ENCODE measurements around the gene CPNE4. TPM values are rescaled to one million over a fixed set of nuclear protein-coding genes. Genes with fewer than 3 reads are reported as not detected.

The CPNE4 gene
- total and polyA plus RNA-seq, 10 donors = 0.03 to 3.1 (median 0.91) TPM; not detected in 2

DNA sequence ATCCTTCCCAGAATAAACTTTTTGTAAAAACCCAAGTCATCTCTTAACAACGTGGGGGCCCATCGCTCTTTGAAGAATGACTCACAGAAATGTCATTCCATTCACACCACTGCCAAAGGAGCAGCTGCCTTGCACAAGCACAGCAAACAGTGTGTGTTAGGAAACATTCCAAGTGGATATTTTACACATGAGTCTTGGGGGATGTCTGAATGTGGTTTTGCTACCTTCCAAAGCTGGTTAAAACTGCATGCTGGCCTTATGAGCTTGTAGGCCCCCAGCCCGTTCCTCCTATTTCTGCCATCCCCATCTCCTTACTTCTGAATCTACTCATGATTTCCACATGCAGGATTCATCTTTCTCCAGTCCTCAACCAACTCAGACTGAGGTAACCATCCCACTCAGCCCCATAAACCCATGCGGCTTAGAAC is 130.8 kb downstream of the CPNE4 start:
- no peaks in the 10 kb centered on the region for H3K4me1 ChIP-seq
- no peaks in the 10 kb centered on the region for H3K9me3 ChIP-seq
- intact Hi-C loops (cut with DNase I; ENCODE audit: low total_unique reads) = no loop called here
- no peak overlapping the region for H3K4me3 ChIP-seq
- WGBS, 5 donors = 71 to 88% (median 85%) methylated on average over 4 of the region's 4 CpGs
- H3K27me3 ChIP-seq (replicated peaks in 1 of 7) = no peaks in the 10 kb centered on the region
- no peak for TF ChIP-seq POLR2A (IDR thresholded peaks at IDR 0.05)
- TF ChIP-seq POLR2AphosphoS5 (IDR thresholded peaks at IDR 0.05) = no peak
- no peak for DNase-seq
- no peaks in the 10 kb centered on the region for H3K36me3 ChIP-seq
- H3K27ac ChIP-seq = no peak overlapping the region

DNA sequence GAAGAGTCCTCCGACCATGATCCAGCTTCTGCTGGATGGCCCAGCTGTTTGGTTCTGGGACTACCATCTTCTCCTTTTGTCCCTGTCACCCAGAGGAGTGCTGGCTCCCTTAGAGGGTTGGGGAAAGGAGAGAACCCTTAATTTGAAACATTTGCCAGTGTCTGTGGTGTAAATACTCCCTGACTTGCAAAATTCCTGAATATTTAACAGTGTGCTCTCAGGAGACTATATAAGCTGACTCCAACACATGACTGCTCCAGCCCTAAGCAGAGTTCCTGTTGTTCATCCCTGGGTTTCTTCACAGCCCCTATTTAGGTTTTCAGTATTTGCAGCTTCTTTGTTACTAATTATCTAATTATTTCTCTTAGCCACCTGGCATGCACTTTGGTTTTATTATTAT is 133.1 kb downstream of the CPNE4 start:
- H3K36me3 ChIP-seq = no peaks in the 10 kb centered on the region
- intact Hi-C loops (cut with DNase I; ENCODE audit: low total_unique reads) = no loop called here
- no peak overlapping the region for H3K27ac ChIP-seq
- no peaks in the 10 kb centered on the region for H3K9me3 ChIP-seq
- no peaks in the 10 kb centered on the region for H3K4me1 ChIP-seq
- no peak for TF ChIP-seq POLR2AphosphoS5 (IDR thresholded peaks at IDR 0.05)
- TF ChIP-seq, protein P1, sequence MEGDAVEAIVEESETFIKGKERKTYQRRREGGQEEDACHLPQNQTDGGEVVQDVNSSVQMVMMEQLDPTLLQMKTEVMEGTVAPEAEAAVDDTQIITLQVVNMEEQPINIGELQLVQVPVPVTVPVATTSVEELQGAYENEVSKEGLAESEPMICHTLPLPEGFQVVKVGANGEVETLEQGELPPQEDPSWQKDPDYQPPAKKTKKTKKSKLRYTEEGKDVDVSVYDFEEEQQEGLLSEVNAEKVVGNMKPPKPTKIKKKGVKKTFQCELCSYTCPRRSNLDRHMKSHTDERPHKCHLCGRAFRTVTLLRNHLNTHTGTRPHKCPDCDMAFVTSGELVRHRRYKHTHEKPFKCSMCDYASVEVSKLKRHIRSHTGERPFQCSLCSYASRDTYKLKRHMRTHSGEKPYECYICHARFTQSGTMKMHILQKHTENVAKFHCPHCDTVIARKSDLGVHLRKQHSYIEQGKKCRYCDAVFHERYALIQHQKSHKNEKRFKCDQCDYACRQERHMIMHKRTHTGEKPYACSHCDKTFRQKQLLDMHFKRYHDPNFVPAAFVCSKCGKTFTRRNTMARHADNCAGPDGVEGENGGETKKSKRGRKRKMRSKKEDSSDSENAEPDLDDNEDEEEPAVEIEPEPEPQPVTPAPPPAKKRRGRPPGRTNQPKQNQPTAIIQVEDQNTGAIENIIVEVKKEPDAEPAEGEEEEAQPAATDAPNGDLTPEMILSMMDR (IDR thresholded peaks at IDR 0.05 in 8 of 11, conservative IDR thresholded peaks at IDR 0.05 in 3 of 11) = no peak
- no peak for TF ChIP-seq POLR2A (IDR thresholded peaks at IDR 0.05)
- 74 to 90% (median 88%) methylated on average over 1 of the region's 1 CpG for WGBS, 5 donors
- no peak for DNase-seq
- H3K27me3 ChIP-seq (replicated peaks in 1 of 7) = no peaks in the 10 kb centered on the region
- no peak overlapping the region for H3K4me3 ChIP-seq

DNA sequence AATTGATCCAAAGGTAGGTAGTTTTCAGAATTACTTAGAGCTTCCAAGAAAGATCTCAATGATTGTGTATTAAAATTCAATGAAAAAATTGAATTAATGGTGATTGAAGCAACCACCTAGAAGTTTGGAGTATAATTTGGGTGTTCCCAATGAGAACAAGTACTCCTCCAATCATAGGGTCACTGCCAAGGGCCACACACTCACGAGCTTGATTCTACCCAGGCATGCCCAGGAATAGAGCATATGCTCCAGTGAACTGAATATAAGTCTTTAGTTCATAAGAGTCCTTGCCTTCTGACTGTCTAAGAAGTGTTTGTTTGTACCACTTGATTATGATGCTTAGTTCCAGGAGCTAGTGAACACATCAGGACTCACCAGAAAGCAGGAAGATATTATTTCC is 133.9 kb downstream of the CPNE4 start:
- intact Hi-C loops (cut with DNase I; ENCODE audit: low total_unique reads) = no loop called here
- TF ChIP-seq, protein P1 (IDR thresholded peaks at IDR 0.05 in 8 of 11, conservative IDR thresholded peaks at IDR 0.05 in 3 of 11) = no peak
- TF ChIP-seq POLR2A (IDR thresholded peaks at IDR 0.05) = no peak
- WGBS, 5 donors = 57 to 78% (median 71%) methylated on average over 1 of the region's 1 CpG
- Histone ChIP-seq H3K4me1 (no peaks in the 10 kb centered on the region), H3K27ac (no peak overlapping the region), H3K27me3 (replicated peaks in 1 of 7) (no peaks in the 10 kb centered on the region), H3K36me3 (no peaks in the 10 kb centered on the region), H3K4me3 (no peak overlapping the region), H3K9me3 (no peaks in the 10 kb centered on the region)
- no peak for DNase-seq

DNA sequence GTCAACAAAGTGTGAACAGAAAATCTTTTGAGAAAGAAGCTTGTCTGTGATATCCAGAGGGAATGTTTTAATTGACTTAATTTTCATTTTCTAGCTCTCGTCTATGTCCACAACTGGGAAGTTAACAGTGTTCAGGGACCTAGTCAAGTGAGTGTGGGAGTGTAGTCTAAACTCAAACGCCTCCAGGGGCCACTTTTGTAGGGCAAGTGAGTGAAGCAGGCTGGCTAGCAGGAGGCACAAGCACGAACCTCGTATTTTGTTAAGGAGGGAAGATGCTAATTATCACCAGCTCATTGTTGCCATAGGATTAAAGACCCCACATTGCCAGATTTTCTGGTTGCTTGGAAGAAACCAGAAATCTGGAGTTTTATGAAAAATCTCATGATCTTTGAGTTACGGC is 135.8 kb downstream of the CPNE4 start:
- no peak for DNase-seq
- intact Hi-C loops (cut with DNase I; ENCODE audit: low total_unique reads) = no loop called here
- no peaks in the 10 kb centered on the region for H3K27me3 ChIP-seq (replicated peaks in 1 of 7)
- H3K36me3 ChIP-seq = no peaks in the 10 kb centered on the region
- H3K4me3 ChIP-seq = no peak overlapping the region
- WGBS, 5 donors = 41 to 50% (median 49%) methylated on average over 5 of the region's 5 CpGs
- no peak overlapping the region for H3K27ac ChIP-seq
- H3K9me3 ChIP-seq = no peaks in the 10 kb centered on the region
- H3K4me1 ChIP-seq = no peaks in the 10 kb centered on the region
- TF ChIP-seq POLR2AphosphoS5 (IDR thresholded peaks at IDR 0.05) (no peak), POLR2A (IDR thresholded peaks at IDR 0.05) (no peak)
- TF ChIP-seq, protein P1 (IDR thresholded peaks at IDR 0.05 in 8 of 11, conservative IDR thresholded peaks at IDR 0.05 in 3 of 11) = no peak

DNA sequence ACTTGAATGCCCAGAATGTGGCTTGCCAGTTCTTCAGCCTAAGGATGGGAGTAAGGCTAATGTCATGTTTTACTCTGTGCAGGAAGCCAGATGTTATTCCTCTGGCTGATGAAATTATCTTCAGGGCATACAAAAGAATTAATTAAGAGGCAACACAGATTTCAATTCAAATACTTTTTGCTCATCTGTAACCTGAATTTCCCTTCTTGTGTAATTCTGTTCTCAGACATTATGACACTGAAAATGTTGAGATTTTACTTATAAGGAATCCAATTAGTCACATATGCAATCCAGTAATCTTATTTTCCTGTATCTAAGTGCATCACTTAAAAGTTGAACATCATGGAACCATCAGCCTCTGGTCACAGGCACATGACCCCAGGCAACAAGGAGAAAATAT is 136.5 kb downstream of the CPNE4 start:
- DNase-seq = no peak
- Histone ChIP-seq H3K4me3 (no peak overlapping the region), H3K27me3 (replicated peaks in 1 of 7) (no peaks in the 10 kb centered on the region), H3K36me3 (no peaks in the 10 kb centered on the region), H3K4me1 (no peaks in the 10 kb centered on the region), H3K27ac (no peak overlapping the region), H3K9me3 (no peaks in the 10 kb centered on the region)
- intact Hi-C loops (cut with DNase I; ENCODE audit: low total_unique reads) = no loop called here
- no peak for TF ChIP-seq POLR2AphosphoS5 (IDR thresholded peaks at IDR 0.05)
- TF ChIP-seq, protein P1 (IDR thresholded peaks at IDR 0.05 in 8 of 11, conservative IDR thresholded peaks at IDR 0.05 in 3 of 11) = no peak
- TF ChIP-seq POLR2A (IDR thresholded peaks at IDR 0.05) = no peak
